GM19452 (cell line): ENCODE measurements around the gene ACTR5.

ENCODE experiments used
- ATAC-seq: cut with Tn5 transposase; IDR thresholded peaks from one replicate; pipeline ENCODE4 v1.9.1; 2021; ENCODE audit not compliant: unreplicated experiment

The ACTR5 gene

DNA sequence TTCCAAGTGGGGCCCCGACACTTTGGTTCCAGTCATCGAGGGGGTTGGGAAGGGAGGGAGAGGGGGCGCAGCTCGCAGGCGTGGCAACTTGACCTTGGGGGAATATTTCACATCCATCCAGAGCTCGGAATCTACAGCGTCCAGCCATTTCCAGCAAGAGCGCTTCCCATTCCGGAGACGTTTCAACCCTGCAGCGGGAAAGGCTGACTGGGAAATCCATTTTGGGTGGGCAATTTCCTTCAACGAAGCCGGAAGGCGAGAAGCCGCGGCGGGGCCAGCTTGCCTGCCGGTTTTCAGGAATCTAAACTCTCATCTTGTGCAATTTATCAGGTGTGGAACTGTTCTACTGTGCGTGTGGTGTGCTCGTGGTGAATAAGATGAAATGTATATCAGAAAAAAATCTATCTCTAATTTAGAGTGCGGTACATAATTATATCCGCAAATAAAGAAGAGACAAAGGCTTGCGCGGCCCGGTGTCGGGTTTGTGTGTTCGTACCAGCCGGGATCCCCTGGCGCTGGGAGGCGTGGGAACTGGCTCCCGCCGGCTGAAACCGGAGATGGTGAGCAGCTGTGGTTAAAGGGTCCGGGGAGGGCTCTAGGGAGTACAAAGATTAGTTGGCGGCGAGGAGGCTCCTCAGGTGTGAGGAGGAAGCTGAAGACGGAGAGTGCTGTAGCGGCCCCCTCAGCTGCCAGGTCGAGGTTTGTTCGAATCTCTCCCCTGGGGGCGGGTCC lies 19.2 kb upstream of the ACTR5 start:
- no peak for ATAC-seq

DNA sequence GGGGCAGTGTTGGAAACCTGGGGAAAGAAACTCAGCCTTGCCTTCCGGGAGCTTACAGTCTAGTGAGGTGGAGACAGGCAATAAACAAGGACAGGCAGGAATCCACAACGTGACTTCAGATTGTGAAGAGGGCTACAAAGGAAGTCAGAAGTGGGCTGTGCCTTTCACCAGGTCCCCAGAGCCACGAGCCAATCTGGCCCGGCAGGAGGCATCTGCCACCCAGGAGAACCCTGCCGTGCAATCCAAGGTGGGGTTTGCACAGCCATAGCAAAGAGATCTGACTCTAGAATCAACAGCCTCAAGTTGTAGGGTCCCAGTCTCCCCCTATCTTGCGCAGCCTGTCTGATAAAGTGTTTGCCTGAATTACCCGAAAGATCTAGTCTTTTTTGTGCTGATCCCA lies 18.5 kb upstream of the ACTR5 start:
- ATAC-seq, result no peak

DNA sequence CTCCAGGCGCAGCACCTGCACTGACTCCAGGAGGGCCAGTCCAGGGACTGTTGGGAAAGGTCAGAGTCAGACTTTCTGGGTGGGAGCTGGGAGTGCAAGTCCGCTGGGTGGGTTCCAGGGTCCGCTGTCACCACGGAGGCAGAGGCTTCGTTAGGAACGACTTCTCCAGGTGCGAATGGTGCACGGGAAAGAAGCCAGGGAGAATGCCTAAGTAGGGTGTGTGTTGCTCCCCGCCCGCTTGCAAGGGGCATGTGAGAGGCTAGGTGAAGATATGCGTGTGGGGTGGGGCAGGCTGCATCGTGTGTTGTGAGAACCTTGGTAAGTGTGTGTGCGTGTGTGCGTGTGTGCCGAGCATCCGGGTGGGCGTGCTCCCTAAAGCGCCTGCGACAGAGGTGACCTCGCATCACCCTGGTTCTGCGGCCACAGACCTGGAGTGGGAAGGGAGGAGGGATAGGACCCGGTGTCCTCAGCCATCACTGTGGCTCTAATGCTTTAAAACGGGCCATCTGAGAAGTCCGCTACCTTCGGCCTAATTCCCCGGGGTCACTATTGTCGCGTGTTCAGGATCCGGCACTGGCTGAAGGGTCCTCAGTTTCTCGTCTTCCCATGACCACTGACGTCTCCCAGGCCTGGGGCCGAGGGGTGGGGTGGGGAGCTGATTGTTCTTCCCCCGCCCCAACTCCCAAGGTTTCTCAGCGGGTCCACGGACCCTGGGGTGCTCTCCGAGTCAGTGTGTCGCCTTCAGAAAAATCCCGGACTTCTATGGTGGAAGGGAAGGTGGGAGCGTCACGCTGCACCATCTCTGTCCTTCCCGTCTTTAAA lies 17.9 kb upstream of the ACTR5 start:
- ATAC-seq, result no peak

DNA sequence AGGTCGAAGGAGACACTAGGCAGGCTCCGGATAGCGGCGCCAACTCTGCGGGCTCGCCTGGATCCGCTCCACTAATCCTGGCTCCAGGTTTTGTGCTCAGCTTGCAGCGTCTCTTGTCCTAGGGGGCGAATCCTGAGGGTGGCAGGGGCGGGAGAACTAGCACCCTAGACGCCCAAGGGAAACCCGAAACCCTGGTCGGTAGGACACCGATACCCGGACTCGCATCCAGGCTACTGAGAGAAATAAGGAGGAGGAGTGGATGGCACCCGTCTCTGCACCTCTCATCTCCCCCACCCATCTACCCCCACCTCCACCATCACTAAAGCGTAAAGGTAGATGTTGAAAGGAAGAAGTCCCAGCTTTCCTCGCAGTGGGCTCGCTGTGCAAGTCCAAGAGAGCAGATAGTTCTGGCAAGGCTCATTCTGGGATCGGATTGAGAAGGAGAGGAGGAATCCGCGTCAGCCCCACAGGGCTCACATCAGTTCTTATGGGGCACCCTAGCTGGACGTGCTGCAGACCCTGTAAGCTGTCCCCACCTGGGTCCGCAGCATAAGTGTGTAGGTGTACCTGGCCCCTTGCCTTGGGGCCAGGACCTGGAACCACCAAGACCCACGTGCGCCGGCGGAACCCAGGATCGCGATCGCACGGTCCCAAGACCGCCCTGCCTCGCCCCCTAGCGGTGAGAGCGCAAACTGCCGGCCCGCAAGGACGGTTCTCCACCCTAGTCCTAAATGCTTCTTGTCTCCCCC lies 17.1 kb upstream of the ACTR5 start:
- no peak for ATAC-seq

DNA sequence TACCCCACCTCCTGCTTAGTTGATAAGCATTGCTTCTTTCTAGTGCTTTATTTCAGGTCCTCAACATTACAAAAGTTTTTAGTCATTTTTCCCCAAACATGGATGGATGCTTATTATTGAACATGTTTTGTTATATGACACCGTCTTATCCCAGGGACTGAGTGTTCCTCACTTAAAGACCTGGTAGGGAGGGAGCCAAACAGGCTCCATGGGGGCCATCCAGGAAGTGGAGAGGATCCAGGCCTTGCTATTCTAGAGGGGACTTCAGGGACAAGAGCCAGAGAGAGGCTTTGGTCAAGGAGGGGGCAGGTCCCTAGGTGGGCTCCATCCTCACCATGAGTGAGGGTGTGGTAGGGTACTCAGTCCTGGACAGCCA lies 16.5 kb upstream of the ACTR5 start:
- ATAC-seq, result no peak

DNA sequence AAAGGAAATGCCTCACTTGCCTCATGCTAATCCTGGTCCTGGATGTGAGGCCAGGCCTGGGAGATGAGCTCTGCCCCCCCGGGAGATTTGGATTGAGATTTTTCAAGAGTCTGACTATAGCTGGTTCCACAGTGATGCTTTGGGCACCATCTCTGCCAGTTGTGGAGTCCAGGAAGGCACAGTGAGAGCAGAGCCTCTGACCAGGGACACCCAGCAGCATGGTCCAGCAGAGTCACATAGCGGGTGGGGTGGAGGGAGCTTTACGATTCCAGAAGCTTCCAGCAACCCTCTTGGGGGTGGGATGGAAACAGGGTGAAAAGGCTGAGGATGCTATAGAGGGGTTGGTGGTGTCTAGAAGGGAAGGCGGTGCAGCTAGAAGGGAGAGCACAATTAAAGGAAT lies 15.3 kb upstream of the ACTR5 start:
- no peak for ATAC-seq

DNA sequence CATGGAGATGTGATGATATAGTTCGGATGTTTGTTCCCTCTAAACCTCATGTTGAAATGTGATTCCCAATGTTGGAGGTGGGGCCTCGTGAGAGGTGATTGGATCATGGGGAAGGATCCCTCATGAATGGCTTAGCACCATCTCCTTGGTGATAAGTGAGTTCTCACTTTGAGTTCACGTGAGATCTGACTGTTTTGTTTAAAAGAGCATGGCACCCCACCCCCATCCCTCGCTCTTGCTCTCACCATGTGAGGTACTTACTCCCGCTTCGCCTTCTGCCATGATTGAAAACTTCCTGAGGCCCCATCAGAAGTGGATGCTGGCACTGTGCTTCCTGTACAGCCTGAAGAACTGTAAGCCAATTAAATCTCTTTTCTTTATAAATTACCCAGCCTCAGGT lies 13.1 kb upstream of the ACTR5 start:
- no peak for ATAC-seq

DNA sequence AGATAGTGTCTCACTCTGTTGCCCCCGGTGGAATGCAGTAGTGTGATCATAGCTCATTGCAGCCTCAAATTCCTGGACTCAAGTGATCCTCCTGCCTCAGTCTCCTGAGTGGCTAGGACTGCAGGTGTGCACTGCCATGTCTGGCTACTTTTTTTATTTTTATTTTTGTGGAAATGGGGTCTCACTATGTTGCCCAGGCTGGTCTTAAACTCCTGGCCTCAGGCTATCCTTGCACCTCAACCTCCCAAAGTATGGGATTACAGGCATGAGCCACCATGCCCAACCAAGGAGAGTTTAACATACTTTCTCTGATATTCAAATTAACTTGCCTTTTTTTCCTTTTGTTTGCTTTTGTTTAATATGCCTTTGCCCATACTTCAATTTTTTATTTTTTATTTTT lies 10.4 kb upstream of the ACTR5 start:
- ATAC-seq, result no peak

DNA sequence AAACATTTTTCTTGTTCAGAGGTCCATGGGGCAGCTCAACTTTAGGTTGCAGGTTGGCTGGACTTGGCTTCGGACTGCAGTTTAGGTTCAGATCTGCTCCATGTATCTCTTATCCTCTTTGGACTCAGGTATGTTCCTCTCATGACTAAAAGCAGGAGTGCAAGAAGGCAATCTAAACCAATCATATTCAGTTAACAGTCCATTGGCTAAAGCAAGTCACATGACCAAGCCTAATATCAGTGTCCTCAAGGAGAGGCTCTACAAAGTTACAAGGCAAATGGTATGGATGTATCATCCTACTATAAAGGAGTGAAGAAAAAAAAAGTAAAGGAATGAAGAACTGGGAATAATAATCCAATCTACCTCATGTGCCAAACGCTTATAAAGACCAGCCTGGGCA lies 2.5 kb upstream of the ACTR5 start:
- ATAC-seq, result no peak

DNA sequence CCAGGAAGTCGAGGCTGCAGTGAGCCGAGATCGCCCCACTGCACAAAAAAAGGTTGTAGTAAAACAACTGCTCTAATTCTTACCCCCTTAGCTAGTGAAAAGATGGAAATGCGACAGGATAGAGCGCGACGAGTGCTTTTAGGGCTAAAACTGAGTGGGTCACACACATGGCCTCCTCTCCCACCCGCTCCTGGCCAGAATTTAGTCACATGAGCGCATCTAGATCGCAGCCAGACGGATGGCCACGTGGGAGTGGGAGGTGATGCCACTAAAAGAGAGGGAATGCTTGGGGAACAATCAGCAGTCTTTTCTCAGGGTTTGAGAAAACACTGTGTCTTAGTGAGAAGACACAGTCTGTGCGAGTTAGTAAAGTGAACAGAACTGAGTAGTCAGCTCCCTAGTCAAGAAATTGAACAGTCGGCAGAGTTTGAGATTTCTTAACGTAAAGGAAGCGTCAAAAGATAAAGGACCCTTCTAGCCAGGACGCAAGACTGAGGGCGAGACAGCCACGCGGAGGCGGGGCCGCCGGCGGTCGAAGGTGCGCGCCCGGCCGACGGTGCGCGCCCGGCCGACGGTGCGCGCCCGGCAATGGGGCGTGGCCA lies 664 bp upstream of the ACTR5 start:
- ATAC-seq, result no peak

DNA sequence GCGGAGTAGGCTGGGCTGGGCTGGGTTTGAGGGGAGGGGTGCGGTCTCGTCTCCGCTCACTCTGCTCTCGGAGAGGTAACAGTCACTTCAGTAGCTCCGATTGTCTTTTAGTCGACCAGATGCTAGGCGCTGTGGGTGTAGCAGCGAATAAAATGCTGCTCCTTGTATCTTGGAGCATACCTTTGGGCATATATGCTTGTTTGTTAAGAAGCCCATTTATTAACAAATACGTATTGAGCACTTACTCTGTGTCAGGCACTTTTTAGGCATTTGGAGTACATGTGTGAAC lies 545 bp downstream of the ACTR5 start:
- ATAC-seq, result no peak

DNA sequence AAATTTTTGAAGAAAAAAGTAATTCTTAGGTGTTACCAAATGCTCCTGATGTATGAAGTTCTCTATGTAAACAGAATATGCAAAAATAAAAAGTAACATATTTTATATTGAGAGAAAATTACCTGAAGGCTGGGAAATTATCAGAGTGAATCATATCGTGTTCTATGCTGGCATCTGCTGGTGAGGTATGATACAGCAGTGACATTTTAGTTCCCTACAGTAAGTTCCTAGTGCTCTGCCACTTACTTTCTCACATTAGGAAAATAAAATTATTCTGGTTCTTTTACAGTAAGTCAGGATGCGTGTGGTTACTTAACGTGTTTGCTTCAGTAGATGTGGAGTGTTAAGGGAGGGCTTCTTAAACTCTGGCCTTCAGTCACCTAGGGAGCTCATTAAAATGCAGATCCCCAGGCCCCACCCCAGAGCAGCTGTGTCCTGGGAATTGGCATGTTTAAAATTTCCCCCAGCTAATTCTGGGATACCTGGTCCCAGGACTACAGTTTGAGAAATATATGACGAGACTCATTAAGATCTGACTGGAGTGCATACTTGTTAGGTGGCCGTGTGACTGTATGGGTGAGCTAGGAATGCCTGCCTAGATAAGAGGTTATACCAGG lies 3.2 kb downstream of the ACTR5 start:
- ATAC-seq, result no peak

DNA sequence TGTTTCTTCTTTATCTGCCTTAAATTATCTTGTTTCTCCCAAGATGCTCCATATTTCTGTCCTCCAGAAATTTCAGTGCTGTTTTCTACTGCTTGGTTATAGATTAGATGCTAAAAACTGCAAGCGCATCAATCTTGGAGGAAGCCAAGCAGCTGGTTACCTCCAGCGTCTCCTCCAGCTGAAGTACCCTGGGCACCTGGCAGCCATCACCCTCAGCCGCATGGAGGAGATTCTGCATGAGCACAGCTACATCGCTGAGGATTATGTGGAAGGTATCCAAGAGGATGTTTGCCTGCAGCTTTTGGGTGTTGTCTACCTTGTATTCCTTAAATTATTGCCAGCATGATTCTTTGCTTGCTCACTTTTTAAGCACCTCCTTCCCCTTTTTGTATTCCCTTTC lies 3.8 kb downstream of the ACTR5 start:
- ATAC-seq, result no peak

DNA sequence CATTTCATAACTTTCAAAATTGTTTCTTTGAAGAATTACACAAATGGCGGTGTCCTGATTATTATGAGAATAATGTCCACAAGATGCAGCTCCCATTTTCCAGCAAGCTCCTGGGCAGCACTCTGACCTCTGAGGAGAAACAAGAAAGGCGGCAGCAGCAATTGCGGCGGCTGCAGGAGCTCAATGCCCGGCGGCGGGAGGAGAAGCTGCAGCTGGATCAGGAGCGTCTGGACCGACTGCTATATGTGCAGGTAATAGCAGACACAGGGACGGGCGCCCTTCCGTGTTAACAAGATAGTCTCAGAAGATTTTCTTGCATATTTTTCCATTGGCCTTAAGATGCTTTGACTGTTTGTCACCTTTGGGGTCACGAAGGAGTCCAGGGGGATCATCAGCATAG lies 6.7 kb downstream of the ACTR5 start:
- no peak for ATAC-seq

DNA sequence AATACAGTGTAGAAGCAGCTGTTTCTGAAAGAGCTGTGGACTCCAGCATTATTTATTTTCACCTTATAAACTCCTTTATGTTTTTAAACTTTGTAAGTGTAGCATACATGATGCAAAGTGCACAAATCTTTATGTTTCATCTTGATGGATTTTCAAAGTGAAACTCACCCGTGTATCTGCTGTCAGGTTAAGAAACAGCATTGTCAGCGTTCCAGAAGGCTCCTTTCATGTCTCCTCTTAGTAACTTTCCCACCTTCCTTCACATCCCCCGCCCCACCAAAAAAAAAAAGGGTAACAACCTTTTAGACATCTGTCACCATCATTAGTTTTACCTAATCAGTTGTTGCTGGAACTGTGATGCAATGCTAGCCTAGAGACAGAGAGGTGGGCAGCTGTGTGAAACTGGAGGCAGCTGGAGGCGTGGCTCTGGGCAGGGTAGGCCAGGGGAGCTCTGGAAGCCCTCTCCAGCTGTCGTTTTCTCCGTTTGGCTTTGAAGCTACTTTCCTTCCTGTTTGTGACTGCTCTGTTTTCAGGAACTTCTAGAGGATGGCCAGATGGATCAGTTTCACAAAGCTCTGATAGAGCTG lies 7.2 kb downstream of the ACTR5 start:
- ATAC-seq, result no peak

DNA sequence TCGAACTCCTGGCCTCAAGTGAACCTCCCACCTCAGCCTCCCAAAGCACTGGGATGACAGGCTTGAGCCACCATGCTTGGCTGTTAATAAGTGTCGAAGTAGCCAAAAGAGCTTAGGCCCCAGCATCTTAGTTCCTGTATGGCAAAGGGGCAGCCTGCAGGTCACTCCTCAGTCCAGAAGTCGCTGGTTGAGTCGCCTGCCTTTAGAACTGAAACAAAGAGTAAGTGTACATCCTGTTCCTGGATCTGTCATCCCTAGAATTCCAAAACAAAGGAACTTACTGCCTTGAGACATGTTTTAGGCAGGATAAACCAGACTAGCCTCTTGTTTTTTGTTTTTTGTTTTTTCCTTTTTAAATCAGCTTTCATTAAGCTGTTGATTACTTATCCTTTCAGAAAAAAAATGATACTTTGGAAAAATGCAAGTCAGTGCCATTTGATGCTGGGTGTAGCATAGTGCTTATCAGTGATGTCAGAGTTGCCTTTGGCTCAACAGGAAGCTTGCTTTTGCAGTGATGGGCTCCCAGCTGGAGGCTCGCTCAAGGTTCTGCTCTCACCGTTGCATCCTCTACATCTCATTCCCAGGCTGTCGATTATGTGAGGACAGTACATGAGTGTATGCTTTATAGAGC lies 9.0 kb downstream of the ACTR5 start:
- no peak for ATAC-seq

DNA sequence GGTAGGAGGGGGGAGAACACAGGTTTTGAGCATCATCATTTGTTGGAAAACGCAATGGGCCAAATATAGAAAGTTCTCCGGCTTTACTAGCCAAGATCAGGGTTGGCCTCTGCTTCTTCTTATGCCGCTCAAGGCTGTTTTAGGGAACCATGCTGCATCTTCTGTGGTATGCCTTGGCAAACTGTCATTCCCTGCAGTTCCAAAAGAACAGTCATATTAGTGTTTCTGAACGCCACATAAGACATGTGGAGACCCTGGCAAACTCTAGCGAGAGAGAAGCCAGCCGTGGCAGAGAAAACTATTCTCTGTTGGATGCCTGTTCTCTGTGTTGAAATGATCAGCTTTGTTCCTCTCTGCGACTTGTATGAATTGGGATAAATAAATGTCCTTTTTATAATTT lies 10.8 kb downstream of the ACTR5 start:
- ATAC-seq, result no peak

DNA sequence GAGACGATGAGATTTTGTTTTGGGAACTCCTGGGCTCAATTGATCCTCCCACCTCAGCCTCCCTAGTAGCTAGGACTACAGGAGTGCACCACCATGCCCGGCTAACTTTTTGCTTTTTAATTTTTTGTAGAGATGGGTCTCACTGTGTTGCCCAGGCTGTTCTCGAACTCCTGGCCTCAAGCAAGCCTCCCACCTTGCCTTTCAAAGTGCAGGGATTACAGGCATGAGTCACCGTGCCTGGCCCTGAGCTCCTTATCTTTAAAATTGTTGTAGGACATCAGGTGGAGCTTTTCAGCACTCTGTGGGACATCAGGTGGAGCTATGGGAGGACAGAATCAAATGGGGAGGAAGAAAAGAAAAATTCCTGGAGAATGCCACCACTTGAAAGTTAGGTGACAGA lies 12.7 kb downstream of the ACTR5 start:
- ATAC-seq, result no peak

DNA sequence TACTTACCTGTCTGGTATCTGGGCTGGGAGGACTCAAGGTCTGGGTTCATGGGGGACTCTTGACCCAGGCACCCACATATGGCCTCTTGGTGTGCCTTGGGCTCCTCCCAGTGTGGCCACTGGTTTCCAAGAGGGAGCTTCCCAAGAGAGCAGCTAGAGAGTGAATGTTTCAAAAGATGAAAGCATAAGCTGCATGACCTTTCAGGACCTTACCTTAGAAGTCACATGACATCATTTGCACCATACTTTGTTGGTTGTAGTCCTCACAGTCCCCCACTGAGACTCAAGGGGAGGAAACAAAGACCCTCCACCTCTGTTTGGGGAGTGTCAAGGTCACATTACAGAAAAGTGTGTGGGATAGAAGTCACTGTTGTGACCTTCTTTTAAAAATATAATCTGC lies 13.9 kb downstream of the ACTR5 start:
- no peak for ATAC-seq

DNA sequence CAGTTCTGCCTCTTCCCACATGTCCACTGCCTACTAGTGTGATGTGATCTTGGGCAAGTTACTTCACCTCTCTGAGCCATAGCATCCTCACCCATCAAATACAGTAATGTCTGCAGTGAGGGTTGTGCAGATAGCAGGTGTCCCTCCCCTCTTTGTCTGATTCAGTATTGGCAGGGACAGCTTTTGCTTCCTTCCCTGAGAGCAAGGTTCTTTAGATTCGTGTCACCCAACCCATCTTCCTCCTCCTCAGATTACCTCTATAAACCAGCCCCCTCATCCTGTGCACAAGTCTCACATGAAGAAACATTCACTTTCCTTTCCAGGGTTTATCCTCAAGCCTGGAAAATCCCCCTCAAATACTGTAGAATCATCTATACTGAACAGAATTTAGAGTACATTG lies 15.4 kb downstream of the ACTR5 start:
- no peak for ATAC-seq
